Measurements from ENCODE around the gene HEATR1. TPM values are rescaled to one million over a fixed set of nuclear protein-coding genes. Genes with fewer than 3 reads are reported as not detected.

HEATR1 gene
- total RNA-seq, 2 donors from 2014 or later = 34.2 to 45.6 TPM

GRCh38 chr1:236568285-236568894, 35.9 kb downstream of the HEATR1 start:
- peaks cover 6% of the 10 kb centered on the region for H3K4me1 Mint-ChIP-seq
- no peaks in the 10 kb centered on the region for H3K9me3 ChIP-seq (ENCODE audit: control insufficient read depth, low read length, poor library complexity, severe bottlenecking)
- H3K36me3 Mint-ChIP-seq (ENCODE audit: low read depth) = peaks cover 8% of the 10 kb centered on the region
- H3K4me3 Mint-ChIP-seq = no peak overlapping the region
- no peak for DNase-seq
- no peaks in the 10 kb centered on the region for H3K27me3 Mint-ChIP-seq
- no peak overlapping the region for H3K27ac Mint-ChIP-seq
- no peak for ATAC-seq

- Mint-ChIP-seq H3K36me3 (ENCODE audit: low read depth) (peaks cover 12% of the 10 kb centered on the region), H3K27me3 (no peaks in the 10 kb centered on the region), H3K4me3 (no peak overlapping the region), H3K4me1 (peaks cover 9% of the 10 kb centered on the region), H3K27ac (no peak overlapping the region)
- no peaks in the 10 kb centered on the region for H3K9me3 ChIP-seq (ENCODE audit: control insufficient read depth, low read length, poor library complexity, severe bottlenecking)
- no peak for ATAC-seq
- no peak for DNase-seq
Observed at GRCh38 chr1:236565530-236565929, 38.8 kb downstream of the HEATR1 start.

- DNase-seq (no peak), ATAC-seq (no peak)
- Mint-ChIP-seq H3K27me3 (no peaks in the 10 kb centered on the region), H3K36me3 (ENCODE audit: low read depth) (peaks cover 4% of the 10 kb centered on the region), H3K4me3 (no peak overlapping the region), H3K4me1 (peaks cover 11% of the 10 kb centered on the region), H3K27ac (peak overlapping the region; percentile 14)
- no peaks in the 10 kb centered on the region for H3K9me3 ChIP-seq (ENCODE audit: control insufficient read depth, low read length, poor library complexity, severe bottlenecking)
Observed at GRCh38 chr1:236561976-236562375, 42.3 kb downstream of the HEATR1 start.

DNA sequence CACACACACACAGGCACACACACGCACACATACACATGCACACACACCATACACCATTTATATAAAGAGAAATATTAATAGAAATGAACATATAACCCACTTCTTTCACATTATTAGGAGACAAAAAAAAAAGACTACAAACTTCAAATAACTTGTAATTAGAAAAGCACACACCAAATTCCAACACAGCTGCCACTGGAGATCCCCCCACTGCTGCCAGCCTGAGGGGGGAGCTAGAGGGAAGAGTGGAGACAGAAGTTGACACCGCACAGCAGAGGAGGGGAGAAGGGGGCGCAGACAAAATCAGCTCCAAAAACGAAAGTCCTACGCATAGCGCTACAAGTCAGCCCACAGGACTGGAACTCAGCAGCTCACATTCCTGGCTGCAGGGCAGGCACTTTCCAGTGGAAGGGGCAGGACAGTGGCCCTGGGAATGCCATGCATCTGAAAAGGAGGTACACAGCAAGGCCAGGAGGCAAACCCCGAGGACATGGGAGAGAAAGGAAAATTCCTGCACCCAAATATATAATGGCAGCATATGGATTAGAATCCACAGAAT, 44.0 kb downstream of the HEATR1 start:
- DNase-seq = no peak
- no peak overlapping the region for H3K27ac Mint-ChIP-seq
- H3K36me3 Mint-ChIP-seq (ENCODE audit: low read depth) = peaks cover 16% of the 10 kb centered on the region
- ATAC-seq = no peak
- H3K4me1 Mint-ChIP-seq = peaks cover 11% of the 10 kb centered on the region
- H3K4me3 Mint-ChIP-seq = no peak overlapping the region
- no peaks in the 10 kb centered on the region for H3K9me3 ChIP-seq (ENCODE audit: control insufficient read depth, low read length, poor library complexity, severe bottlenecking)
- H3K27me3 Mint-ChIP-seq = no peaks in the 10 kb centered on the region

- H3K4me1 Mint-ChIP-seq = peaks cover 9% of the 10 kb centered on the region
- DNase-seq (no peak), ATAC-seq (no peak)
- no peaks in the 10 kb centered on the region for H3K9me3 ChIP-seq (ENCODE audit: control insufficient read depth, low read length, poor library complexity, severe bottlenecking)
- H3K27ac Mint-ChIP-seq = no peak overlapping the region
- no peaks in the 10 kb centered on the region for H3K27me3 Mint-ChIP-seq
- H3K36me3 Mint-ChIP-seq (ENCODE audit: low read depth) = peaks cover 17% of the 10 kb centered on the region
- H3K4me3 Mint-ChIP-seq = no peak overlapping the region
Observed at GRCh38 chr1:236558846-236559245, 45.5 kb downstream of the HEATR1 start.

GRCh38 chr1:236558081-236558480, 46.2 kb downstream of the HEATR1 start:
- no peak for ATAC-seq
- Mint-ChIP-seq H3K27me3 (no peaks in the 10 kb centered on the region), H3K27ac (no peak overlapping the region), H3K4me1 (peaks cover 7% of the 10 kb centered on the region), H3K4me3 (no peak overlapping the region), H3K36me3 (ENCODE audit: low read depth) (peaks cover 17% of the 10 kb centered on the region)
- DNase-seq = no peak
- H3K9me3 ChIP-seq (ENCODE audit: control insufficient read depth, low read length, poor library complexity, severe bottlenecking) = no peaks in the 10 kb centered on the region

DNA sequence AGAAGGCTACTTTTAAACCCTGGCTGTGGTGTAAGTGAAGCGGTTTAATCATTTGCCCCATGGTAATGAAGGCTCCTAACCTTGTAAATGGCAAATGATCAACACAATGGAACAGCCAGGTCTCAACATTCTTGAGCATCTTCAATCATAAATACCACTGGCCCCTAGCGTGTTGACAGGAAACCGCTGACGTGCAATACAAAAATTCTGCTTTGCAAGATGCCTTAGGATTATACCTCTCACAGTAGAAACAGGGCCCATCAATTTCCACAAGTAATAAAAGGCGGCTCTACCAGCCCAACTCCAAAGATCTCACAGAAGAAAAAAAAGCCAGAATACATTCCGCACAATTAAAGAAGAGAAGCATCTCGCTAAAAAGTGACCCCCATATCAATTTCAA, 47.7 kb downstream of the HEATR1 start:
- no peak overlapping the region for H3K4me3 Mint-ChIP-seq
- no peak for DNase-seq
- H3K27ac Mint-ChIP-seq = peak overlapping the region; percentile 77
- no peak for ATAC-seq
- no peaks in the 10 kb centered on the region for H3K9me3 ChIP-seq (ENCODE audit: control insufficient read depth, low read length, poor library complexity, severe bottlenecking)
- peaks cover 6% of the 10 kb centered on the region for H3K4me1 Mint-ChIP-seq
- peaks cover 15% of the 10 kb centered on the region for H3K36me3 Mint-ChIP-seq (ENCODE audit: low read depth)
- no peaks in the 10 kb centered on the region for H3K27me3 Mint-ChIP-seq

DNA sequence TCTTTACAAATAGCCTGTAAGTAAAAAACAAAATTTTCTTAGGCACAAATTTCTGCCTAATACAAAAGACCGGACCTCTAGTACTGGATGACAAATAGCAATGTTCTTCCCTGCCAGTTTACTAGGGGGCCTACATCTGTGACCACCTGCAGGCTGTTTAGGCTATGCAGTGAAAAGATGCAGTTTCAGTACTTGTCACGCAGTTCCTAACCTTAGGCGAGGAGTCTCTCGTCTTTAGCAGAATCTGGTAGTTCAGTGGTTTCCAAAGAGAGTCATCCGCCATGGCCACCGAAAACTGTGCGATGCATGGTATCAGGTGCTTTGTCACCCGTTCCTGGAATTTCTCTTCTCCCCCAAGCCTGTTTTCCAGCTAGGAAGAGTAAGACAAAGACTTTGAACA, 50.9 kb downstream of the HEATR1 start:
- H3K27me3 Mint-ChIP-seq = no peaks in the 10 kb centered on the region
- H3K27ac Mint-ChIP-seq = no peak overlapping the region
- ATAC-seq = no peak
- H3K4me3 Mint-ChIP-seq = no peak overlapping the region
- peaks cover 7% of the 10 kb centered on the region for H3K4me1 Mint-ChIP-seq
- H3K9me3 ChIP-seq (ENCODE audit: control insufficient read depth, low read length, poor library complexity, severe bottlenecking) = no peaks in the 10 kb centered on the region
- DNase-seq = no peak
- H3K36me3 Mint-ChIP-seq (ENCODE audit: low read depth) = peaks cover 18% of the 10 kb centered on the region

DNA sequence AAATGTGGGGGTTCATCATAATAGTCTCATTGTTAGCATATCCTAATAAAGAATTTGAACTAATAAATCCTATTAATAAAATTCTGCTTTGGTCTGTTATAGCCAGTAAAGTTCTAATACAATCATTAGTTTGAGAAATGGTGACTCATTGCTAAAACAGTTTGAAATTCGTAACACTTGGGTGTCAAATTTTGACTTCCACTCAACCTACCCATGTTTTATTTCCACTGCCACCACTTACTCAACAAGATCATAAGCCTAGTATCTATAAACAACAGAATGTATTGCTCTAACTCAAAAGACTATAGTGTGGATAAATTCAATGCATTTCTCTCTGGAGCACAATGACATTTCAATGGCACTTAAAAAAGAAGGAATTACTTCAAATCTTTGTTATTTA, 51.4 kb downstream of the HEATR1 start:
- H3K27me3 Mint-ChIP-seq = no peaks in the 10 kb centered on the region
- peaks cover 18% of the 10 kb centered on the region for H3K36me3 Mint-ChIP-seq (ENCODE audit: low read depth)
- H3K4me3 Mint-ChIP-seq = no peak overlapping the region
- H3K4me1 Mint-ChIP-seq = peaks cover 7% of the 10 kb centered on the region
- DNase-seq = no peak
- no peaks in the 10 kb centered on the region for H3K9me3 ChIP-seq (ENCODE audit: control insufficient read depth, low read length, poor library complexity, severe bottlenecking)
- ATAC-seq = no peak
- peak overlapping the region; percentile 60 for H3K27ac Mint-ChIP-seq

DNA sequence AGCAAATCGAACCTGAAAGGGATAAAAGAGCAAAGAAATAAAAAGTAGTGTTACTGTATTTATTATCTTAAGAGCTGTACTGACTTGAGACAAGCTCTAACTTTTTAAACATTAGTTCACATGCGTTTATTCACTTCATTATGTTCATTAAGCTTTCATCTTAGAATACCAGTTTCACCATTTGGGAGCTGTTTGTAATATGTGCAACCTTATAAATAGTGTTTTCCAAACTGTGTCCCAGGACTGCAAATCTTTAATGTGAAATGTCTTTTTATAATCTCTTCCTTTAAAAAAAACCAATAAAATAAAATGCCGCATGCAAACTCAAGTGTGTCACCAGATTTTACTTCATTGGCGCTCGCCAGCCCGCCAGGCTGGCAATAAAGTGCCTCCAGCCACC, 52.2 kb downstream of the HEATR1 start:
- DNase-seq = no peak
- no peak overlapping the region for H3K4me3 Mint-ChIP-seq
- no peaks in the 10 kb centered on the region for H3K27me3 Mint-ChIP-seq
- no peaks in the 10 kb centered on the region for H3K9me3 ChIP-seq (ENCODE audit: control insufficient read depth, low read length, poor library complexity, severe bottlenecking)
- peaks cover 22% of the 10 kb centered on the region for H3K36me3 Mint-ChIP-seq (ENCODE audit: low read depth)
- H3K4me1 Mint-ChIP-seq = peaks cover 7% of the 10 kb centered on the region
- peak overlapping the region; percentile 60 for H3K27ac Mint-ChIP-seq
- no peak for ATAC-seq

GRCh38 chr1:236550961-236551851, 53.1 kb downstream of the HEATR1 start:
- DNase-seq = no peak
- no peaks in the 10 kb centered on the region for H3K9me3 ChIP-seq (ENCODE audit: control insufficient read depth, low read length, poor library complexity, severe bottlenecking)
- no peak overlapping the region for H3K4me3 Mint-ChIP-seq
- H3K36me3 Mint-ChIP-seq (ENCODE audit: low read depth) = peaks cover 23% of the 10 kb centered on the region
- no peaks in the 10 kb centered on the region for H3K27me3 Mint-ChIP-seq
- no peak for ATAC-seq
- peak overlapping the region; percentile 60 for H3K27ac Mint-ChIP-seq
- H3K4me1 Mint-ChIP-seq = peaks cover 12% of the 10 kb centered on the region

- no peak for DNase-seq
- no peak overlapping the region for H3K4me3 Mint-ChIP-seq
- peaks cover 27% of the 10 kb centered on the region for H3K4me1 Mint-ChIP-seq
- H3K27me3 Mint-ChIP-seq = no peaks in the 10 kb centered on the region
- no peaks in the 10 kb centered on the region for H3K9me3 ChIP-seq (ENCODE audit: control insufficient read depth, low read length, poor library complexity, severe bottlenecking)
- H3K36me3 Mint-ChIP-seq (ENCODE audit: low read depth) = peaks cover 25% of the 10 kb centered on the region
- peak overlapping the region; percentile 79 for H3K27ac Mint-ChIP-seq
- no peak for ATAC-seq
Observed at GRCh38 chr1:236548452-236548851, 55.9 kb downstream of the HEATR1 start.

- peak overlapping the region; percentile 83 for H3K27ac Mint-ChIP-seq
- ATAC-seq = peak; percentile 82
- peaks cover 26% of the 10 kb centered on the region for H3K4me1 Mint-ChIP-seq
- no peaks in the 10 kb centered on the region for H3K27me3 Mint-ChIP-seq
- no peaks in the 10 kb centered on the region for H3K9me3 ChIP-seq (ENCODE audit: control insufficient read depth, low read length, poor library complexity, severe bottlenecking)
- H3K4me3 Mint-ChIP-seq = peak overlapping the region; percentile 3
- no peak for DNase-seq
- peaks cover 23% of the 10 kb centered on the region for H3K36me3 Mint-ChIP-seq (ENCODE audit: low read depth)
Observed at GRCh38 chr1:236545621-236546169, 58.6 kb downstream of the HEATR1 start.
